ENCODE measurements around the gene NTHL1.

DNA sequence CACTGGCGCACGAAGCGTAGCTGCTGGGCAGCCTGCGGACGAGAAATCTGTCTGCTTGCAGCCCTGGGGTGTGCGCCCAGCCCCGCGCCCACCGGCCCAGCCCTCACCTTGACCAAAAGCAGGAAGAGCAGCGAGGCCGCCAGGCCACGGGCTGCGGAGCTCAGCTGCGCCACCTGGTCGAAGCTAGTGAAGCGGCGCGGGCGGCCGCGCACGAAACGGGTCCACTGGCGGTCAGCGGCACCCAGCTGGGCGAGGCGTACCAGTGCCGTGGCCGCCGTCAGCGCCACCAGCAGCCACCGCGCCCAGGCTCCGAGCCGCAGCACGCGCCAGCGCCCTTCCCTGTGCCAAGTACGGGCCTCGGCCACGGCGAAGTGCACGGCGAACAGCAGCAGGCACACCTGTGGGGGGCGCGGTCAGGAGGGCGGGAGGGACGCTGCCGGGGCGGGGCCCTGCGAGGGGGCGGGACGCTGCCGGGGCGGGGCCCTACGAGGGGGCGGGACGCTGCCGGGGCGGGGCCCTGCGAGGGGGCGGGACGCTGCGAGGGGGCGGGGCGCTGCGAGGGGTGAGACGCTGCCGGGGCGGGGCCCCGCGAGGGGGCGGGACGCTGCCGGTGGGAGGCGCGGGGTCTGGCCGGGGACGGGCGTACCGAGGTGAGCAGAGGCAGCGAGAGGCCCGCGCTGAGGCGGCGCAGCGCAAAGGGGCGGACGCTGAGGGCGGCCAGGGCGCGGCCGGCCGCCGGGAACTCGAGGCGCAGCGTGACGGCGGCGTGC, 43.3 kb upstream of the NTHL1 start:
- TF ChIP-seq PATZ1 (CRISPR knock-in tag; IDR thresholded peaks at IDR 0.05; ENCODE audit: borderline replicate concordance): no peak
- TF ChIP-seq CSDC2 (CRISPR knock-in tag; IDR thresholded peaks at IDR 0.05): no peak
- TF ChIP-seq, protein P1, sequence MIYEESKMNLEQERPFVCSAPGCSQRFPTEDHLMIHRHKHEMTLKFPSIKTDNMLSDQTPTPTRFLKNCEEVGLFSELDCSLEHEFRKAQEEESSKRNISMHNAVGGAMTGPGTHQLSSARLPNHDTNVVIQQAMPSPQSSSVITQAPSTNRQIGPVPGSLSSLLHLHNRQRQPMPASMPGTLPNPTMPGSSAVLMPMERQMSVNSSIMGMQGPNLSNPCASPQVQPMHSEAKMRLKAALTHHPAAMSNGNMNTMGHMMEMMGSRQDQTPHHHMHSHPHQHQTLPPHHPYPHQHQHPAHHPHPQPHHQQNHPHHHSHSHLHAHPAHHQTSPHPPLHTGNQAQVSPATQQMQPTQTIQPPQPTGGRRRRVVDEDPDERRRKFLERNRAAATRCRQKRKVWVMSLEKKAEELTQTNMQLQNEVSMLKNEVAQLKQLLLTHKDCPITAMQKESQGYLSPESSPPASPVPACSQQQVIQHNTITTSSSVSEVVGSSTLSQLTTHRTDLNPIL (CRISPR knock-in tag; IDR thresholded peaks at IDR 0.05; ENCODE audit: low read depth): no peak
- TF ChIP-seq ZC3H10 (CRISPR knock-in tag; IDR thresholded peaks at IDR 0.05): no peak
- no peak for TF ChIP-seq ZFP30 (CRISPR knock-in tag; IDR thresholded peaks at IDR 0.05)
- TF ChIP-seq ZNF70 (CRISPR knock-in tag; IDR thresholded peaks at IDR 0.05): no peak
- no peak for TF ChIP-seq GLIS3 (CRISPR knock-in tag; IDR thresholded peaks at IDR 0.05)
- TF ChIP-seq ZFP3 (CRISPR knock-in tag; IDR thresholded peaks at IDR 0.05): no peak
- TF ChIP-seq ZNF565 (CRISPR knock-in tag; conservative IDR thresholded peaks at IDR 0.05; ENCODE audit: low read depth): no peak
